ENCODE results near the gene MAML3. TPM values are rescaled to one million over a fixed set of nuclear protein-coding genes. Genes with fewer than 3 reads are reported as not detected.

Gene MAML3
- total RNA-seq, 2 donors from 2014 or later = 29.2 to 32.2 TPM

- Mint-ChIP-seq H3K9me3 (no peaks in the 10 kb centered on the region), H3K27me3 (ENCODE audit: insufficient read depth) (no peaks in the 10 kb centered on the region), H3K27ac (no peak overlapping the region), H3K4me3 (no peak overlapping the region), H3K36me3 (ENCODE audit: low read depth) (no peaks in the 10 kb centered on the region), H3K4me1 (peaks cover 6% of the 10 kb centered on the region)
- Histone ChIP-seq H3K27ac (ENCODE audit: low read depth, low read length) (no peak overlapping the region), H3K9ac (ENCODE audit: extremely low read depth, low read length, poor library complexity, severe bottlenecking) (no peak overlapping the region), H3K27me3 (ENCODE audit: control insufficient read depth, insufficient read depth, low read length, poor library complexity, severe bottlenecking) (no peaks in the 10 kb centered on the region), H3K4me3 (ENCODE audit: low read length) (no peak overlapping the region), H3K4me1 (ENCODE audit: control insufficient read depth, insufficient read depth, low read length) (no peaks in the 10 kb centered on the region), H3K36me3 (ENCODE audit: control insufficient read depth, insufficient read depth, low read length) (no peaks in the 10 kb centered on the region), H3K9me3 (ENCODE audit: control insufficient read depth, low read length) (no peaks in the 10 kb centered on the region)
- no peak for DNase-seq
- TF ChIP-seq CTCF (conservative IDR thresholded peaks at IDR 0.05) = no peak
- WGBS, 2 experiments (ENCODE audit: insufficient coverage in 1 of 2, insufficient read length in 1 of 2) = 92 to 95% methylated on average over 5 to 9 of the region's 9 CpGs
Observed at GRCh38 chr4:140186651-140187315, 32.8 kb upstream of the MAML3 start.

DNA sequence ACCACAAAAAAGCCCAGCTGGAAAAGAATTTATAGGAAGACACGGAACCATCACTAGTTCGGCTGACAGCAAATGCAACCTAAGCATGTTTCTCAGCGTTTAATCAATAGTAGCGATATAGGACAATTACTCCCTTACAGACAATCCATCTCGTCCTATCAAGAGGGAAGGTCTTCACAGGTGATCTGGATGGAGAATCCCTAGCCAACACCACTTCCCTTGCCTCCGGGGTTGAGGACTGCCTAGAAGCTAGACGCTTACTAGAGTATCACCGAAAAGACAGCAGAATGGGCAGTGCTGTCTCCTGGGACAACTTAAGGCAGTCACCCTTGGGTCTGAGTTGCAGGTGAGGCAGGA lies 32.1 kb upstream of the MAML3 start:
- no peak for TF ChIP-seq CTCF (conservative IDR thresholded peaks at IDR 0.05)
- H3K9me3 Mint-ChIP-seq = no peaks in the 10 kb centered on the region
- Histone ChIP-seq H3K36me3 (ENCODE audit: control insufficient read depth, insufficient read depth, low read length) (no peaks in the 10 kb centered on the region), H3K9ac (ENCODE audit: extremely low read depth, low read length, poor library complexity, severe bottlenecking) (no peak overlapping the region), H3K27ac (ENCODE audit: low read depth, low read length) (no peak overlapping the region), H3K4me3 (ENCODE audit: low read length) (no peak overlapping the region), H3K27me3 (ENCODE audit: control insufficient read depth, insufficient read depth, low read length, poor library complexity, severe bottlenecking) (no peaks in the 10 kb centered on the region), H3K9me3 (ENCODE audit: control insufficient read depth, low read length) (no peaks in the 10 kb centered on the region), H3K4me1 (ENCODE audit: control insufficient read depth, insufficient read depth, low read length) (no peaks in the 10 kb centered on the region)
- H3K4me1 Mint-ChIP-seq = peaks cover 6% of the 10 kb centered on the region
- no peak overlapping the region for H3K4me3 Mint-ChIP-seq
- WGBS, 2 experiments (ENCODE audit: insufficient coverage in 1 of 2, insufficient read length in 1 of 2) = 95 to 100% methylated on average over 6 to 8 of the region's 8 CpGs
- H3K27ac Mint-ChIP-seq = no peak overlapping the region
- no peak for DNase-seq
- H3K36me3 Mint-ChIP-seq (ENCODE audit: low read depth) = no peaks in the 10 kb centered on the region
- H3K27me3 Mint-ChIP-seq (ENCODE audit: insufficient read depth) = no peaks in the 10 kb centered on the region

DNA sequence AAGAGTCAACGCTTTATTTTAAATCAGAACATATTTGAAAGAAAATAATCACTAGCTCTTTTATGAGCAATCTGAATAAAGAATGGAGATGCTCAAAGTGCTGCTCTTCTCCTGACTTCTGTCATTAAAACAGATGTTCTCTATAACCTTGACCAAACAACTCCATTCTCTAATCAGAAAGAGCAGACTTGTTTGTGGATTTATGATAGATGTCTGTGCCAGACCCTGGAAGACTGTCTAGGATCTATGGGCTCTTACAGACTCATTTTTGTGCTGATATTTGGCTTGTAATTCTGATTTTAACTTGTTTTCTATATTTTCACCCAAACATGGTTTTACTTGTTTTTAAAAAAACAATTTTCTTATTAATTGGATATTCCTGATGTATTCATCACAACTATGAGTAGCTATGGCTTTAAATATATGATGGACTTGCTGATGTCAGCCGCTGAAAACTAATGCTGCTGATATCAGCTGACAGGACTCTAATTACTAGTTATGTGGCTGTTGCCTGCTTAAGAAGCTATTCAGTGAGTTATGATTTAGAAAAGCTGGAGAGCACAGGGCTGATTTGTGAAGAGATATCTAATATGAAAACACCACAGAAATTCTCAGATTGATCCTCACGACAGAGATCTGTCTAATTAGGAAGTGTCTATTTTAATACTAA lies 31.6 kb upstream of the MAML3 start:
- Mint-ChIP-seq H3K4me3 (no peak overlapping the region), H3K27me3 (ENCODE audit: insufficient read depth) (no peaks in the 10 kb centered on the region), H3K9me3 (no peaks in the 10 kb centered on the region), H3K27ac (no peak overlapping the region), H3K4me1 (peaks cover 6% of the 10 kb centered on the region), H3K36me3 (ENCODE audit: low read depth) (no peaks in the 10 kb centered on the region)
- no peaks in the 10 kb centered on the region for H3K27me3 ChIP-seq (ENCODE audit: control insufficient read depth, insufficient read depth, low read length, poor library complexity, severe bottlenecking)
- H3K36me3 ChIP-seq (ENCODE audit: control insufficient read depth, insufficient read depth, low read length) = no peaks in the 10 kb centered on the region
- no peak overlapping the region for H3K27ac ChIP-seq (ENCODE audit: low read depth, low read length)
- H3K9me3 ChIP-seq (ENCODE audit: control insufficient read depth, low read length) = no peaks in the 10 kb centered on the region
- no peak for DNase-seq
- H3K4me1 ChIP-seq (ENCODE audit: control insufficient read depth, insufficient read depth, low read length) = no peaks in the 10 kb centered on the region
- no peak for TF ChIP-seq CTCF (conservative IDR thresholded peaks at IDR 0.05)
- no peak overlapping the region for H3K9ac ChIP-seq (ENCODE audit: extremely low read depth, low read length, poor library complexity, severe bottlenecking)
- H3K4me3 ChIP-seq (ENCODE audit: low read length) = no peak overlapping the region
- WGBS, 2 experiments (ENCODE audit: insufficient coverage in 1 of 2, insufficient read length in 1 of 2) = 93% methylated on average over 3 of the region's 3 CpGs; no CpG with 5 or more reads in 1 of the 2 experiments
